GM19328 (cell line): Measurements from ENCODE around the gene KLRD1.
"Not testable (repeated sequence)": the region's sequence is repeated elsewhere in the genome, so short reads cannot be mapped to it uniquely, and the experiment has no call there.

Experiments
- ATAC-seq: cut with Tn5 transposase; IDR thresholded peaks from one replicate; pipeline ENCODE4 v1.9.1; 2021; ENCODE audit warnings: mild to moderate bottlenecking, moderate library complexity; ENCODE audit not compliant: unreplicated experiment

The KLRD1 gene, protein sequence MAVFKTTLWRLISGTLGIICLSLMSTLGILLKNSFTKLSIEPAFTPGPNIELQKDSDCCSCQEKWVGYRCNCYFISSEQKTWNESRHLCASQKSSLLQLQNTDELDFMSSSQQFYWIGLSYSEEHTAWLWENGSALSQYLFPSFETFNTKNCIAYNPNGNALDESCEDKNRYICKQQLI

DNA sequence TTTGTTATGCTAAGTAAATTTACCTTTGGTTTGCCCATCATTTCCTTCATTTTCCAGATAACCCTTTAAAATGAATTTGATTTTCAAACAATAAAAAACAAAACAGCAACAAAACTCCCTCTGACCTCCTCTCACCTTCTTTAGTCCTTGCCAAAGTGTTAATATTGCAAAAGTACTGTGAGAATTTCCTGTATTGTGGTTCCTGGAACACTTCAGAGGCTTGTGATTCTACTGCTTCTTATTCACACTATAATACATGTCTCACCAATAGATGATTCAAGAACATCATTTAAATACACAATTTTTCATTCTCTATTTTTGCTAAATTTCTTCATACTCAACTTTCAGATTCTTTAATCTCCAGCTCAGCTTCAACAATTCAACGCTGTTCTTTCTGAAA lies at the start of gene KLRD1:
Gene KLRD1 (plus strand): TSS at position 241 of the 400 bp plus-strand sequence. CDS start 208 bp downstream, outside the sequence.
- no peak for ATAC-seq

DNA sequence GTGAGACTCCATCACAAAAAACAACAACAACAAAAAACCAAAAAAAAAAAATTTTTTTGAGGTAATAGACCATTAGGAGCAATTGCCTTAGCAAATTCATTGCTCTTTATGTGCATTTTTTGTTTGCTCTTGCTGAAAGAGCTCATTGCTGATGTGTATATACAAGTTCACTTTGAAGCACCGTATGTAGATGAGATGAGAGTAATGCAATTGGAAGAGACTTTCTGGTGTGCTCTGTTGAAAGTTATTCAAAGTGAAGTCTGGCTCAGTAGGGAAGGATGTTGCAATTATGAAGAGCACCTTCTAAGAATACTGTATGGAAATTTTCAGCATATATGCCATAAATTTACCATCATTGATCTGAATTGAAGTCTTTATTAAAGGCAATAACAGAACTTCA lies 46.7 kb upstream of the KLRD1 start:
- no peak for ATAC-seq

DNA sequence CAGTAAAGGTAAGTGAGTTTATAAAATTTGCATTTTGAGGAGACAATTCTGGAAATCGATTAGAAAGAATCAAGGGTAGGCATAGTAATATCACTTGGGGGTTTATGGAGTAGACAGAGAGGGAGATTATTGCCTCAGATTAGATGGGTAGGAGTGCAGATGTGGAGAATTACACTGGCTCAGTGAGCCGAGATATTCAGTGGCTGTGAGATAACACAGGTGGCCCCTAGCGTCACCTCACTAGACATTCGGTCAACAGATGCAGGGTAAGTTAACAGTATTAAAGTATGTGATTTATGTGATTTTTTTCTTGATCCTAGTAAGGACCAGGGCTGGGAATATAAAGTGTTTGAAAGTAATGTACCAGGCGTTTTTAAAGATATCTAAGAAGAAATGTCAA lies 39.6 kb upstream of the KLRD1 start:
- ATAC-seq = no peak

DNA sequence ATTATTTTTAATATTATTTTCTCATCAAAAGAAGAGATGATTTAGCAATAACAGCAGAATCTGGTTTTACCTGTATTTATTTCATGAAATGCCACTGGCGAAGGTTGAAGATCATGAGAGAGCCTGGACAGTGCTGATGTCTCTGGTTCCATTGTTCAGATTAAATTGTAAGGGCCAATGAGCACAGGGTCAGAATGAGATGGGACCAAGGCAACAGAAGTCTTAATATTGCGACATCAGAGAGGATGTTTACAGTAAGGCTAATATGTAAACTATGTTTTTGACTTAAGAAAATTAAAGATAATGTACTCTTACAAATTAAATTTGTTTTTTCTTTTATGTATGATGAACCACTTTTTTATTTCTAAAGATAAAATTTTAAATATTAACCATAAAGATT lies 35.2 kb upstream of the KLRD1 start:
- no peak for ATAC-seq

DNA sequence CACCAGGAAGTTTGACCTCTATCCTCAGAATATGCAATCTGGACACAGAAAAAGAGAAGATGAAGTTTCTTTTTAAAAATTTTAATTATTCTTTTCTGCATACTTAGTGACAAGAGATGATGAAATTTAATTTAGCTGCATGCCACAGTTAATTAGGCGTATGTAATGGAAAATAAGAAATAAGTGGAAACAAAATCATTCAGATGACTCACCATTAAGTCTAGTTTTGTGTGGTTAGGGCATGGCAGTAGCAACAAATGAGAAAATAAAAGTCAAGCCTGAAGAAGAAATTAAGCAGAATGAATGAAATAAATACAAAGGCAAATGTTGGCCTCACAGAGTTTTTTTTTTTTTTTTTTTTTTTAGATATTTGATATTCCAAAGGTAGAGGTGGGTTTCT lies 30.9 kb upstream of the KLRD1 start:
- no peak for ATAC-seq

DNA sequence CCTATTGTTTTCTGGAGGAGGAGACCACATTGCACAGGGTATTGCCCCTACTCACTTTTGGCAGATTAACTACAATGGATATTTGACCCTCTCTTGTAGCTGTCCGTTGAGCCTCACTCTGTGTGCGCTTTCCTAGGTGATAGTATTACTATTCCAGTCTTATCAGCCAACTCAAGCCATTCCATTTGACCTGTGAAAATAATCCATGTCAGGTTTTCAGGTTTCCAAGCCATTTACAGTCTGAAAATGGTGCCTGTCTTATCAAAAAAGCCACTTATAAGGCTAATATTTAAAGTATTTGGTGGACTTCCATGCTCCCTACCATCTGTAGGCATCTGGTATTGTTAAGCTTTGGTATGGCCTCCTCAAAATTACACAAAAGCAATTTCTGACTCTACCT lies 29.6 kb upstream of the KLRD1 start:
- no peak for ATAC-seq

DNA sequence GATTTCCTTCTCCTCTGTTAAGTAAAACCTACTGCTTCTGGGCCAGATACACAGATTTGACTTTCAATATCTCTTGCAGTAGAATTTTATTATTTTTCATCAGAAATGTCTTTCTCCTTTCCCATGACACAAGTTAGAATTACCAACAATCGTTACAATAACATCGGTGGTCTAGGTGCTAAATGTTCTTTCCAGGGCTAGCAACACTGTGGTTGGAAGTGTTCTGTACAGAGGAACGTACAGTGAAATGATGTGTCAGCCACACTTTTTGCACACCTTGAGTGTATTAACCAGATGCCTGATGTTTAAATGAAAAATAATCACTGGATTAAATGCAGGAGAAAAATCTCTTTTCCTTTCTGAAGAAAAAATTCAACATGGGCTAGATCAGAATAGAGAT lies 27.7 kb upstream of the KLRD1 start:
- ATAC-seq = no peak

DNA sequence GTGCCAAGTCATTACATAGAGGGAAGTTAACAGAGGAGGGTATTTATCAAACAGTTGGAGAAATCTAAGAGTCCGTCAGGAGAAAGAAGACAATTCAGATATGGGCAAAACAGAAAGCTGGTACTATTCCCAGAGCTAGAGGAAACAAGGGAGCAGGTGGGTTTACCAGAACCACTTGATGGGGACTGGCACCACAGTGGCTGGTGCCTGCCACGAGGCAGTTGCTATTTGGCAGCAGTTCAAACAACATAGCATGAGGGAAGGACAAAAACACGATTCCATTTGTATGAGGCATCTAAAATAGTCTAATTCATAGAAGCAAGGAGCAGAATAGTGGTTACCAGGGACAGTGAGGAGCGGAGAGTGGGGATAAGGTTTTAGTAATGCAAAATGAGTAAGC lies 24.6 kb upstream of the KLRD1 start:
- ATAC-seq = no peak

DNA sequence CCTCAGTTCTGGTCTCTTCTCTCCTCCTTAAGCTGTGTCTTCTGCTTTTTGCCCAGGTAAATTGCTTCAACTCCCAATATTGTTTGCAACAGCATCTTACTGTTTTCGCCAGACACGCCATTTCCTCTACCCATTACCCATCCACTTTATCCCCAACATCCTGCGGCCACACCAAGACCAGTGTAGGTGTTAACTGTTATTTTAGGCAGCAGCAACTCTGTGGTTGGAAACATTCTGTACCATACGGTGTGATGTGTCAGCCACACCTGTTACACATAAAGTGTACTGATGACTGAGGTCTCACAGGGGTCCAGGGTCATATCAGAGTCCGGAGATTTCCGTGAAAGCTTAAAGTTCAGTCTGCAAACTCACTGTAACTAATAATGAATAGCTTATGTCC lies 21.8 kb upstream of the KLRD1 start:
- no peak for ATAC-seq

DNA sequence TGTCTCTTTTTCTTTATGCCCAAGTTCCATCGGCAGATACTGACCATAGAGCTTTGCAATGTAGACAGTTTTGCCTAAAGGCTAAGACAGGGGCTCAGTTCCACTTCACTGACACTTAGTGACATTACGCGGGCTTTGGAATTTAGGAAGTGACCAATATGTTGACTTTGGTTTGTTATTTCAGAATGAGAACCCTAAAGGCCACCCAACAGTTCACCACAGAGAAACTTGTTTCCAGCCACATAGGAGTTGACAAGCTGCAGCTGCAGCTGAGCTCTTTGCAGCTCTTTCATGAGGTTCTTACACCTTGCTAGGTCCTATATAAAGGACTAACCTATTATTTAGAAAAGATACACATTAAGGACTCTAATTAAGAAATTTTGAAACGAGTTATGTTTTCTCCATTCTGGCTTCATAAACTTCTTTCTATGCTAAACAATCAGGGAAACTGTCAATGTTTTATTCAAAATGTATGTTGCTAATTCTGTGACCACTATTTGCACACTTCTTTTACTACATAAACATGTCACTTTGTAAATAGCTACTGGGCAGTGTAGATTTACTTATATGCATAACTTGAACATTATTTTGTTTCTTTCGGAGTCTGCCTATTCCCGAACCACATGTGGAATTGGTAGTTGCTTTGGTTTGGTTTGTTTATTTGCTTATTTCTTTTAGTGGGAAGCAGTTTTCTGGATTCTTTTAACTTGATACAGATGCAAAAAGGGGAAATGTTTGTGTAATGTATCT lies 18.5 kb upstream of the KLRD1 start:
- ATAC-seq = no peak

DNA sequence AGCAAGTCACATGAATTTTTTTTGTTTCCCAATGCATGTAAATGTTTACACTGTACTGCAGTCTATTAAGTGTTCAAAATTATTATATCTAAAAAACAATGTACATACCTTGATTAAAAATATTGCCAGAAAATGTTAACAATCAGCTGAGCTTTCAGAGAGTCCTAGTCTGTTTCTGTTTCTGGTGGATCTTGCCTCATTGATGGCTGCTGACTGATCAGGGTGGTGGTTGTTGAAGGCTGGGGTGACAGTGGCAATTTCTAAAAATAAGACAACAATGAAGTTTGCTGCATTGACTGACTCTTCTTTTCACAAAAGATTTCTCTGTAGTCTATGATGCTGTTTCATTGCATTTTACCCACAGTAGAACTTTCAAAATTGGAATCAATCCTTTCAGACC lies 16.6 kb upstream of the KLRD1 start:
- ATAC-seq = no peak

DNA sequence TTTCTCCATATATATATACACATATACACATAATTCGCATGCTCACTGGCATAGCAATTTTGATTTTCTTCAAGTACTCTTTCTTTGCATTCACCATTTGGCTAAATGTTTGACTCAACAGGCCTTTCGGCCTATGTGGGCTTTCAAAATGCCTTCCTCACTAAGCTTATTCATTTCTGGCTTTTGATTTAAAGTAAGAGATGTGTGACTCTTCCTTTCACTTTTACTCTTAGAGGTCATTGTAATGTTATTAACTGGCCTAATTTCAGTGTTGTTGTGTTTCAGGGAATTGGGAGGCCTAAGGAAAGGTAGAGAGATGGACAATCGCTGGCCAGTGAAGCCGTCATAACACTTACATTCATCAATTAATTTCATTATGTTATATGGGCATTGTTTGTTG lies 14.5 kb upstream of the KLRD1 start:
- ATAC-seq = no peak

DNA sequence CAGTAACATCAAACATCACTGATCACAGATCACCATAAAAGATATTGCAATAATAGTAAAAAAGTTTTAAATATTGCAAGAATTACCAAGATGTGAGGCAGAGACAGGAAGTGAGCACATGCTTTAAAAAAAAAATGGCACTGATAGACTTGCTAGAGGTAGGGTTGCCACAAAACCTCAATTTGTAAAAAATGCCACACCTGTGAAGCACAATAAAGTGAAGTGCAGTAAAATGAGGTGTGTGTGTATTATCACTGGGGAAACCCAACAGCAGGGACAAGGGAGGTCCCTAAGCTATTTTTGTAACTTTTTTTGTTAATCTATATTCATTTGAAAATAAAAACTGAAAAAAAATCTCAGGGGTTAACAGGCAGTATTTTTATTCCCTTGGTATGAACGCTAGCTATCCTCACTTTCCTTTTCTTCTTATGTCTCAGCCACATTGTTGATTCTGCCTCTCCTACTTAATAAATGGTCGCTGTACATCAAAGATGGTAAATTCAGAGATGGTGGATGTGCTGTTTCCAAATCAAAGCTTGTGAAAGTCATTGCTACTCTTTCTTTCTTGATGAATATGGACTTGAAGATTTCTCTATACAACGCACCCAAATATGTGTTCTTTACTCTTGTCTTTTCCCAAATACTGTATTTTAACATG lies 14.0 kb upstream of the KLRD1 start:
- no peak for ATAC-seq

DNA sequence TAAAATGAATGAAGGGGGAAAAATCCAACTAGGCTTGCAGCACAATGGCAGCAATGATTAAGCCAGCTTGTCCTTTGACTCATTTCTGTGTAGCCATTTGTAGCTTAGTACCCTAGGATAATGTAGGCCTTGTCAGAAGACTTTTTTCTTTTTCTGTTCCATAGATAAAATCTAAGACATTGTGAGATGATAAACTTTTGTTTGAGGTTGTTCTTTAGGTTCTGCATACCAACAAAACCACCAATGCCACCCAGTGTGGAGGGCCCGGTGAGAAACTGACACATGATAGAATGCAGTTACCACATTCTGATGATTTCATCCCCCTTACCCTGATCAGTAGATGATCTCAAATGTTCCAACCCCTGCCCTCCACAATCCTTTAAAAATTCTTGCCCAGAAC lies 6.6 kb upstream of the KLRD1 start:
- ATAC-seq = no peak

DNA sequence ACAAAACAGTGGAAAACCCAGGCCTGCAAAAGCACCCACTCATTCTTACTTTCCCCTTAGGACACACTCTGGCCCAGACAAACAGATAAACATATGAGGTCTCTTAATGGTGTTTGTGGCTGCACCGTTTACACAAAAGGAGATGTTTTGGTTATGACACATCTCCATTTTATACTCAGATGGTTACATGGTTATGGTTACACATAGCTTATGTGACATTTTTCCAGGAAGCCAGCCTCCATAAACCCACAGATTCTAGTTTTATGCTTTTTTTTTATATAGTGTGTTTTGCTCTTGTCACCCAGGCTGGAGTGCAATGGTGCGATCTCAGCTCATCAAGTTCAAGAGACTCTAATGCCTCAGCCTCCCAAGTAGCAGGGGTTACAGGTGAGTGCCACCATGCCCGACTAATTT lies 3.5 kb upstream of the KLRD1 start:
- no peak for ATAC-seq

DNA sequence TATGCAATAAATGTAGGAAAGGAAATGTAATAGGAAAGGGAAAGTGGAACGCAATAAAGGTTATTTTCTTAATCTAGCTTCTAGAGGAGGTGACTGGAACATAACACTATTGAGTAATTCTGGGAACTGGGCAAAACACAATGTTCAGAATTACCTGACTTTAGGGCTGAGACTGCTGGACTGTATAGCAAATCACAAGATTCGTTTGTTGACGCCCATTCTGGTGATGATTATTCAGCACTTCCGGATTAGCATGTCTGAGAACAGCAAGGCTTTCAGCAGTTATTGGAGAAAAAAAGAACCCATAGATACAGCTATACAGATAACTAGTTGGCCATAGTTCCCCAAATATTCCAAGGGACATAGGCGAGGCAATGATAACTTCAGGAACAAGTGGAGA lies 2.3 kb upstream of the KLRD1 start:
- no peak for ATAC-seq

DNA sequence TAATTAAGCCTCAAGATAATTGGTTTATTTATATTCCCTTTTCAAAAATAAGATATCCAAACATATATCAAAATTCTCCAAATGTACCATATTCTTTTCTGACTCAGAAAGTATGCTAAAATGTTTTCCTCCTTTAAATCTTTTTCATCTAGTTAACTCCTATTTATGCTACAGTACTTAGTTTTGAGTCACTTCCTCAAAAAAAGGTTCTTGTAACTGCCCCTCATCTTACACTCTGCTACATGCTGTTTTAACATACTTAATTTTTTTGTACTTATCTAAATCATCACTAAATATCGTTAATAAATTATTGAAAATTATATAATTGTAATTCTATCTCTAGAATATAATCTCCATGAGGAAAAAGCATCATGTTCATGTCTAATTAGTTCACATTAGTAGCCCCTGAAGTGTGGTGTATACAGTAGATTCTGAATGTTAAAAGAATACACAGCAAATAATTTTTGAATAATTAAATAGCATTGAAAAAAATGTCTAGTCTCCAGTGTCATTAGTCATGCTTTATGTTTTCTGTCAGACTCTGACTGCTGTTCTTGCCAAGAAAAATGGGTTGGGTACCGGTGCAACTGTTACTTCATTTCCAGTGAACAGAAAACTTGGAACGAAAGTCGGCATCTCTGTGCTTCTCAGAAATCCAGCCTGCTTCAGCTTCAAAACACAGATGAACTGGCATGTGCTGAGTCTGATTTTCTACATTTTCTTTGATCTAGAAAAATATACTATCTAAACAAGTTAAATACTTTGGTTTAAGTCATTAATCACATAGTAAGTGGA lies 3.5 kb downstream of the KLRD1 start:
- ATAC-seq = no peak

DNA sequence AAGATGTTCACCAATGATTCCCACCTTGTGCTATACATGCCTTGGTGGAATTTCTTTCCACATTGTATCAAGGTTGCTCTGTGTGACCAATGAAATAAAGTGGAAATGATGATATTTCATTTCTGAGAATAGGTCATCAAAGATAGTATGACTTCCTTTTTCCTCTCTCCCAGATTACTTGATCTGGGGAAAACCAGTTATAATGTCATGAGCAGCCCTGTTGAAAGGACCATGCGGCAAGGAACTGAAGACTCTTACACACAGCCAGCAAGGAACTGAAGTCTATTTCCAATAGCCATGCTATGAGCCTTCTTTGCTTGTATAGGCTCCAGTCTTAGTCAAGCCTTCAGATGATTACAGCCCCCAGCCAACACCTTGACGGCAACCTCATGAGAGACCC lies 11.7 kb downstream of the KLRD1 start:
- no peak for ATAC-seq

DNA sequence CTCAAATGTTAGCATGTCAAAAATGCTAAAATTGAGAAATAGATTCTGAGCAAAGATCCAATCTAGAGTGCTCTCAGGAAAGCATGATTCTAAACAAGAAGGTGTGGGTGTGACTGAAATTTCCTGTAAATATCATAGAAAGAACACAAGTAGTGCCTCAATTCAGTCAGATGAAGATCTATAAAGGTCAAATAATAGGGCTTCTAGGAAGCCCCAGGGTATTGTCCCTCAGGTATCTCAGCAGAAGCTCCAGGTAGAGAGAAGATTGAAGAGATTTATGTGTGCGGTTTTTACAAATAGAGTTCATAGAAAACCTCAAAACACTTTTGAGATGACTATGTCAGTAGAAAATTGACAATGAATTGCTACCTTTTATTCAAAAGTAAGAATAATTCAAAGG lies 13.0 kb downstream of the KLRD1 start:
- no peak for ATAC-seq

DNA sequence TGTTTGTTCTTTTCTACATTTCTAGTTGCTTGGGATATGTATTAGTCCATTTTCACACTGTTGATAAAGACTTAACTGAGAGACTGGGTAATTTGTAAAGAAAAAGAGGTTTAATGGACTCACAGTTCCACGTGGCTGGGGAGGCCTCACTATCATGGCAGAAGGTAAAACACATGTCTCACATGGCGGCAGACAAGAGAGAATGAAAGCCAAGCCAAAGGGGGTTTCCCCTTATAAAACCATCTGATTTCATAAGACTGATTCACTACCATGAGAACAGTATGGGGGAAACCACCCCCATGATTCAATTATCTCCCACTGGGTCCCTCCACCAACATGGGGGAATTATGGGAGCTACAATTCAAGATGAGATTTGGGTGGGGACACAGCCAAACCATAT lies 21.0 kb downstream of the KLRD1 start:
- ATAC-seq = not testable (repeated sequence)

DNA sequence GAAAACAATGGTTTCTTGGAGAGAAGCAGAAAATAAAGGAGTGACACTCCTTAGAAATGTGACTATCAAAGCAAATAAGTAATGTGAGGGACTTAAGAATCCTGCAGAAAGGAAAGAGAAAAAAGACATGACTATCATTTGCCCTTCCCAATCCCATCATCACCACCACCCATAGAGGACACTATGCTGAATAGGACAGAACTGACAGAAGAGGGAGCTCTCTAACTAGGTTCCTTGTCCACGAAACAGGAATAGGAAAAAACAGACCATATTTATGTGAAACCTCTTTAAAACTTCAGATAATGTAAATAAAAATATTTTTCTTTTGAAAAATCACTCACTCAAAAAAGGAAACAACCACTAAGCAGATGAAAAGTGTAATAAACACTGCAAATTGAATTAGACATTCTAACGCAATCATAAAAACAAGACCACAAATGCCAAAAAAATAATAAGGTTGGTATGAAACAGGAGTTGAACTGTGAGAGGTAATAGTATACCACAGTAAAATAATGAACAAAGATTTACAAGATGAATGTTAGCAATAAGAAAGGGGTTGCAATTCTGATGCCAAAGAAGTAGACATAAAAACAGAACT lies 24.1 kb downstream of the KLRD1 start:
- no peak for ATAC-seq
